ENCODE measurements around the gene LTA. TPM values are rescaled to one million over a fixed set of nuclear protein-coding genes. Genes with fewer than 3 reads are reported as not detected.

LTA gene
- polyA plus RNA-seq, 1 of the 3 experiments (the other 2 are of a cell fraction) = not detected

DNA sequence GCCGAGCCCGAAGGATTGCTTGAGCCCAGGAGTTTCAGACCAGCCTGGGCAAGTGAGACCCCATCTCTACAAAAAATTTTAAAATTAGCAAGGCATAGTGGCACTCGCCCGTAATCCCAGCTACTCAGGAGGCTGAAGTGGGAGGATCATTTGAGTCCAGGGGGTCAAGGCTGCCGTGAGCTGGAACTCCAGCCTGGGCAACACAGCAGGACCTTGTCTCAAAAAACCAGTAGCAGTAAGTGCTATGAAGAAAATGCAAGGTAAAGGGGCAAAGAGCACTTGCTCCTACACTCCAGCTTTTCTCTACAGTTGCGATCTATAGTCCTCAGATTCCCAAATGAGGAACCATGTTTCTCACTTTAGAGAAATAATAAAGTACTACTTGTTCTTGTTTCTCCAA, 28.4 kb upstream of the LTA start:
- Histone ChIP-seq H3K27me3 (ENCODE audit: insufficient read depth) (no peaks in the 10 kb centered on the region), H3K79me2 (ENCODE audit: insufficient read depth) (peaks cover 53% of the 10 kb centered on the region), H3K9me2 (no peaks in the 10 kb centered on the region), H3K27ac (ENCODE audit: low read depth in 2 of 2, low read length in 1 of 2) (peak overlapping the region in 1 of 2 experiments; percentile 95; a peak in 1 of 4 replicates), H3F3A (replicated peaks; ENCODE audit: insufficient read depth) (peaks cover 14% of the 10 kb centered on the region), H4K20me1 (ENCODE audit: insufficient read depth) (peaks cover 24% of the 10 kb centered on the region), H3K9ac (no peak overlapping the region), H3K4me1 (ENCODE audit: control insufficient read depth in 1 of 2, insufficient read depth in 2 of 2, low read depth in 1 of 2, low read length in 1 of 2) (peaks cover 18 to 29% of the 10 kb centered on the region in 2 experiments), H3K4me3 (ENCODE audit: low read depth in 2 of 2, low read length in 1 of 2) (no peak overlapping the region), H3K9me3 (no peaks in the 10 kb centered on the region), H3K4me2 (no peak overlapping the region), H3K36me3 (replicated peaks in 1 of 2; ENCODE audit: control insufficient read depth in 1 of 2, insufficient read depth in 2 of 2, low read length in 1 of 2) (peaks cover 16 to 17% of the 10 kb centered on the region in 2 experiments), H2AFZ (ENCODE audit: low read depth) (no peak overlapping the region)
- TF ChIP-seq RXRA (IDR thresholded peaks at IDR 0.05; ENCODE audit: borderline replicate concordance, low read depth) (no peak), JUND (IDR thresholded peaks at IDR 0.05) (no peak), MEF2A (IDR thresholded peaks at IDR 0.05; ENCODE audit: borderline replicate concordance, low read depth) (no peak), TEAD4 (IDR thresholded peaks at IDR 0.05; ENCODE audit: borderline replicate concordance, insufficient read depth) (no peak), POLR2AphosphoS5 (IDR thresholded peaks at IDR 0.05; ENCODE audit: low read depth, low read length) (no peak), TAF1 (IDR thresholded peaks at IDR 0.05; ENCODE audit: borderline replicate concordance, low read depth, low read length) (no peak), NFIC (IDR thresholded peaks at IDR 0.05; ENCODE audit: borderline replicate concordance) (no peak), RAD21 (IDR thresholded peaks at IDR 0.05; ENCODE audit: low read length) (no peak), ELF1 (IDR thresholded peaks at IDR 0.05) (no peak), SMC3 (IDR thresholded peaks at IDR 0.05; ENCODE audit: low read depth, low read length) (no peak), IRF3 (IDR thresholded peaks at IDR 0.05; ENCODE audit: low read depth, low read length) (no peak), EP300 (IDR thresholded peaks at IDR 0.05; ENCODE audit: borderline replicate concordance in 1 of 2, low read depth in 1 of 2, low read length in 1 of 2) (no peak), RFX5 (IDR thresholded peaks at IDR 0.05; ENCODE audit: low read length) (no peak), MXI1 (IDR thresholded peaks at IDR 0.05; ENCODE audit: low read depth, low read length) (no peak), RCOR1 (IDR thresholded peaks at IDR 0.05; ENCODE audit: low read length) (no peak), MAX (IDR thresholded peaks at IDR 0.05; ENCODE audit: low read depth) (no peak), YY1 (IDR thresholded peaks at IDR 0.05; ENCODE audit: low read depth) (no peak)
- TF ChIP-seq, protein P1, sequence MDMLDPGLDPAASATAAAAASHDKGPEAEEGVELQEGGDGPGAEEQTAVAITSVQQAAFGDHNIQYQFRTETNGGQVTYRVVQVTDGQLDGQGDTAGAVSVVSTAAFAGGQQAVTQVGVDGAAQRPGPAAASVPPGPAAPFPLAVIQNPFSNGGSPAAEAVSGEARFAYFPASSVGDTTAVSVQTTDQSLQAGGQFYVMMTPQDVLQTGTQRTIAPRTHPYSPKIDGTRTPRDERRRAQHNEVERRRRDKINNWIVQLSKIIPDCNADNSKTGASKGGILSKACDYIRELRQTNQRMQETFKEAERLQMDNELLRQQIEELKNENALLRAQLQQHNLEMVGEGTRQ (IDR thresholded peaks at IDR 0.05; ENCODE audit: borderline replicate concordance, low read depth, low read length) = no peak
- TF ChIP-seq, protein P2, sequence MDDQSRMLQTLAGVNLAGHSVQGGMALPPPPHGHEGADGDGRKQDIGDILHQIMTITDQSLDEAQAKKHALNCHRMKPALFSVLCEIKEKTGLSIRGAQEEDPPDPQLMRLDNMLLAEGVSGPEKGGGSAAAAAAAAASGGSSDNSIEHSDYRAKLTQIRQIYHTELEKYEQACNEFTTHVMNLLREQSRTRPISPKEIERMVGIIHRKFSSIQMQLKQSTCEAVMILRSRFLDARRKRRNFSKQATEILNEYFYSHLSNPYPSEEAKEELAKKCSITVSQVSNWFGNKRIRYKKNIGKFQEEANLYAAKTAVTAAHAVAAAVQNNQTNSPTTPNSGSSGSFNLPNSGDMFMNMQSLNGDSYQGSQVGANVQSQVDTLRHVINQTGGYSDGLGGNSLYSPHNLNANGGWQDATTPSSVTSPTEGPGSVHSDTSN (IDR thresholded peaks at IDR 0.05) = no peak
- POLR2A ChIA-PET = no interaction called here
- CTCF ChIA-PET = interaction anchor here (11.9 kb wide), 1 partner anchor 55 kb away, joined by 301 read pairs; the partner anchor contains the start of gene NCR3
- DNase-seq = no peak
- WGBS (ENCODE audit: low lambda C conversion rate) = 95% methylated on average over 6 of the region's 6 CpGs
